Measurements from ENCODE around the gene MGLL. TPM values are rescaled to one million over a fixed set of nuclear protein-coding genes. Genes with fewer than 3 reads are reported as not detected.

MGLL gene
- total and polyA plus RNA-seq, 4 experiments from 2014 or later, result 0.77 to 4.8 (median 2.3) TPM

GRCh38 chr3:127746400-127747057, 75.8 kb downstream of the MGLL start:
- Mint-ChIP-seq H3K4me1 (peaks cover 0 to 1% (median 0%) of the 10 kb centered on the region in 4 donors), H3K27ac (no peak overlapping the region)
- POLR2A ChIA-PET (ENCODE audit: partially characterized antibody), result no interaction called here

GRCh38 chr3:127745656-127746399, 76.5 kb downstream of the MGLL start:
- Mint-ChIP-seq H3K4me1 (peaks cover 0 to 1% (median 0%) of the 10 kb centered on the region in 4 donors), H3K4me3 (no peak overlapping the region), H3K27me3 (peaks cover 9 to 11% of the 10 kb centered on the region in 2 donors), H3K27ac (no peak overlapping the region), H3K36me3 (no peaks in the 10 kb centered on the region), H3K9me3 (no peaks in the 10 kb centered on the region)
- no peak for DNase-seq
- no peak overlapping the region for H3K4me3 ChIP-seq (ENCODE audit: low read length in 2 of 2)
- H3K36me3 ChIP-seq (ENCODE audit: insufficient read depth, low read length), result no peaks in the 10 kb centered on the region
- no peaks in the 10 kb centered on the region for H3K27me3 ChIP-seq (ENCODE audit: insufficient read depth, low read length)
- CTCF ChIA-PET (ENCODE audit: partially characterized antibody), result interaction anchor here (0.5 to 1.5 kb wide), 2 partner anchors 10 to 49 kb away, joined by 3 read pairs; no protein-coding TSS in a partner anchor
- POLR2A ChIA-PET (ENCODE audit: partially characterized antibody), result no interaction called here
- no peaks in the 10 kb centered on the region for H3K4me1 ChIP-seq (ENCODE audit: insufficient read depth, low read length)
- intact Hi-C loops (cut with micrococcal nuclease), result no loop called here
- H3K27ac ChIP-seq (ENCODE audit: low read depth, low read length), result no peak overlapping the region
- no peaks in the 10 kb centered on the region for H3K9me3 ChIP-seq (ENCODE audit: control insufficient read depth in 1 of 2, low read length in 2 of 2)

More at GRCh38 chr3:127746400-127747057, 75.8 kb downstream of the MGLL start:
- H3K27ac ChIP-seq (ENCODE audit: low read depth, low read length), result no peak overlapping the region
- H3K9me3 ChIP-seq (ENCODE audit: control insufficient read depth in 1 of 2, low read length in 2 of 2), result no peaks in the 10 kb centered on the region
- H3K27me3 ChIP-seq (ENCODE audit: insufficient read depth, low read length), result no peaks in the 10 kb centered on the region
- H3K4me3 ChIP-seq (ENCODE audit: low read length in 2 of 2), result no peak overlapping the region
- H3K36me3 ChIP-seq (ENCODE audit: insufficient read depth, low read length), result no peaks in the 10 kb centered on the region
- DNase-seq, result no peak
- CTCF ChIA-PET (ENCODE audit: partially characterized antibody), result no interaction called here
- Mint-ChIP-seq H3K36me3 (no peaks in the 10 kb centered on the region), H3K9me3 (no peaks in the 10 kb centered on the region), H3K4me3 (no peak overlapping the region), H3K27me3 (peaks cover 10% of the 10 kb centered on the region in 2 donors)
- no peaks in the 10 kb centered on the region for H3K4me1 ChIP-seq (ENCODE audit: insufficient read depth, low read length)
- intact Hi-C loops (cut with micrococcal nuclease), result no loop called here

GRCh38 chr3:127744875-127745274, 77.4 kb downstream of the MGLL start:
- Histone ChIP-seq H3K27me3 (ENCODE audit: insufficient read depth, low read length) (no peaks in the 10 kb centered on the region), H3K4me3 (ENCODE audit: low read length in 2 of 2) (no peak overlapping the region), H3K4me1 (ENCODE audit: insufficient read depth, low read length) (no peaks in the 10 kb centered on the region), H3K9me3 (ENCODE audit: control insufficient read depth in 1 of 2, low read length in 2 of 2) (no peaks in the 10 kb centered on the region), H3K27ac (ENCODE audit: low read depth, low read length) (no peak overlapping the region), H3K36me3 (ENCODE audit: insufficient read depth, low read length) (no peaks in the 10 kb centered on the region)
- DNase-seq, result no peak
- intact Hi-C loops (cut with micrococcal nuclease), result no loop called here
- Mint-ChIP-seq H3K4me1 (no peaks in the 10 kb centered on the region), H3K27me3 (peaks cover 9% of the 10 kb centered on the region in 2 donors), H3K36me3 (no peaks in the 10 kb centered on the region), H3K4me3 (no peak overlapping the region), H3K9me3 (no peaks in the 10 kb centered on the region), H3K27ac (no peak overlapping the region)
- POLR2A ChIA-PET (ENCODE audit: partially characterized antibody), result no interaction called here
- CTCF ChIA-PET (ENCODE audit: partially characterized antibody), result interaction anchor here (1.5 kb wide), 1 partner anchor 9 kb away, joined by 3 read pairs; no protein-coding TSS in a partner anchor

GRCh38 chr3:127744253-127744815, 78.0 kb downstream of the MGLL start:
- intact Hi-C loops (cut with micrococcal nuclease), result no loop called here
- H3K27ac Mint-ChIP-seq, result no peak overlapping the region
- Histone ChIP-seq H3K27me3 (ENCODE audit: insufficient read depth, low read length) (no peaks in the 10 kb centered on the region), H3K36me3 (ENCODE audit: insufficient read depth, low read length) (no peaks in the 10 kb centered on the region), H3K9me3 (ENCODE audit: control insufficient read depth in 1 of 2, low read length in 2 of 2) (no peaks in the 10 kb centered on the region), H3K4me1 (ENCODE audit: insufficient read depth, low read length) (no peaks in the 10 kb centered on the region), H3K27ac (ENCODE audit: low read depth, low read length) (no peak overlapping the region), H3K4me3 (ENCODE audit: low read length in 2 of 2) (no peak overlapping the region)
- CTCF ChIA-PET (ENCODE audit: partially characterized antibody), result interaction anchor here (1.5 kb wide), 1 partner anchor 8 kb away, joined by 3 read pairs; no protein-coding TSS in a partner anchor
- H3K27me3 Mint-ChIP-seq, result peaks cover 9% of the 10 kb centered on the region in 2 donors
- POLR2A ChIA-PET (ENCODE audit: partially characterized antibody), result no interaction called here
- no peak overlapping the region for H3K4me3 Mint-ChIP-seq
- no peaks in the 10 kb centered on the region for H3K36me3 Mint-ChIP-seq
- H3K9me3 Mint-ChIP-seq, result no peaks in the 10 kb centered on the region
- no peak for DNase-seq
- H3K4me1 Mint-ChIP-seq, result no peaks in the 10 kb centered on the region

- Histone ChIP-seq H3K9me3 (ENCODE audit: control insufficient read depth in 1 of 2, low read length in 2 of 2) (no peaks in the 10 kb centered on the region), H3K27ac (ENCODE audit: low read depth, low read length) (no peak overlapping the region), H3K4me3 (ENCODE audit: low read length in 2 of 2) (no peak overlapping the region), H3K36me3 (ENCODE audit: insufficient read depth, low read length) (no peaks in the 10 kb centered on the region), H3K27me3 (ENCODE audit: insufficient read depth, low read length) (no peaks in the 10 kb centered on the region), H3K4me1 (ENCODE audit: insufficient read depth, low read length) (no peaks in the 10 kb centered on the region)
- CTCF ChIA-PET (ENCODE audit: partially characterized antibody), result no interaction called here
- intact Hi-C loops (cut with micrococcal nuclease), result no loop called here
- POLR2A ChIA-PET (ENCODE audit: partially characterized antibody), result no interaction called here
- Mint-ChIP-seq H3K4me1 (no peaks in the 10 kb centered on the region), H3K27me3 (peaks cover 9% of the 10 kb centered on the region in 2 donors), H3K9me3 (no peaks in the 10 kb centered on the region), H3K36me3 (no peaks in the 10 kb centered on the region), H3K27ac (no peak overlapping the region), H3K4me3 (no peak overlapping the region)
- DNase-seq, result no peak
Measured at GRCh38 chr3:127743351-127744252, 78.7 kb downstream of the MGLL start.

- intact Hi-C loops (cut with micrococcal nuclease), result no loop called here
- Histone ChIP-seq H3K4me3 (ENCODE audit: low read length in 2 of 2) (no peak overlapping the region), H3K27me3 (ENCODE audit: insufficient read depth, low read length) (no peaks in the 10 kb centered on the region), H3K4me1 (ENCODE audit: insufficient read depth, low read length) (peaks cover 4% of the 10 kb centered on the region), H3K9me3 (ENCODE audit: control insufficient read depth in 1 of 2, low read length in 2 of 2) (no peaks in the 10 kb centered on the region), H3K36me3 (ENCODE audit: insufficient read depth, low read length) (no peaks in the 10 kb centered on the region), H3K27ac (ENCODE audit: low read depth, low read length) (no peak overlapping the region)
- CTCF ChIA-PET (ENCODE audit: partially characterized antibody), result no interaction called here
- DNase-seq, result no peak
- Mint-ChIP-seq H3K36me3 (no peaks in the 10 kb centered on the region), H3K27ac (no peak overlapping the region), H3K4me3 (no peak overlapping the region), H3K27me3 (peaks cover 9% of the 10 kb centered on the region in 2 donors), H3K9me3 (no peaks in the 10 kb centered on the region), H3K4me1 (peaks cover 0 to 1% (median 0%) of the 10 kb centered on the region in 4 donors)
- POLR2A ChIA-PET (ENCODE audit: partially characterized antibody), result no interaction called here
Measured at GRCh38 chr3:127742580-127742979, 79.7 kb downstream of the MGLL start.

- Mint-ChIP-seq H3K27ac (no peak overlapping the region), H3K4me1 (peaks cover 0 to 1% (median 0%) of the 10 kb centered on the region in 4 donors), H3K4me3 (no peak overlapping the region), H3K36me3 (no peaks in the 10 kb centered on the region), H3K9me3 (no peaks in the 10 kb centered on the region), H3K27me3 (peaks cover 6 to 9% of the 10 kb centered on the region in 2 donors)
- no peak for DNase-seq
- CTCF ChIA-PET (ENCODE audit: partially characterized antibody), result no interaction called here
- POLR2A ChIA-PET (ENCODE audit: partially characterized antibody), result no interaction called here
- Histone ChIP-seq H3K27me3 (ENCODE audit: insufficient read depth, low read length) (no peaks in the 10 kb centered on the region), H3K9me3 (ENCODE audit: control insufficient read depth in 1 of 2, low read length in 2 of 2) (no peaks in the 10 kb centered on the region), H3K4me3 (ENCODE audit: low read length in 2 of 2) (no peak overlapping the region), H3K36me3 (ENCODE audit: insufficient read depth, low read length) (no peaks in the 10 kb centered on the region), H3K4me1 (ENCODE audit: insufficient read depth, low read length) (peaks cover 4% of the 10 kb centered on the region), H3K27ac (ENCODE audit: low read depth, low read length) (no peak overlapping the region)
- intact Hi-C loops (cut with micrococcal nuclease), result no loop called here
Measured at GRCh38 chr3:127741690-127742089, 80.6 kb downstream of the MGLL start.
